ENCODE data around the gene HSP90AA1.

The HSP90AA1 gene

DNA sequence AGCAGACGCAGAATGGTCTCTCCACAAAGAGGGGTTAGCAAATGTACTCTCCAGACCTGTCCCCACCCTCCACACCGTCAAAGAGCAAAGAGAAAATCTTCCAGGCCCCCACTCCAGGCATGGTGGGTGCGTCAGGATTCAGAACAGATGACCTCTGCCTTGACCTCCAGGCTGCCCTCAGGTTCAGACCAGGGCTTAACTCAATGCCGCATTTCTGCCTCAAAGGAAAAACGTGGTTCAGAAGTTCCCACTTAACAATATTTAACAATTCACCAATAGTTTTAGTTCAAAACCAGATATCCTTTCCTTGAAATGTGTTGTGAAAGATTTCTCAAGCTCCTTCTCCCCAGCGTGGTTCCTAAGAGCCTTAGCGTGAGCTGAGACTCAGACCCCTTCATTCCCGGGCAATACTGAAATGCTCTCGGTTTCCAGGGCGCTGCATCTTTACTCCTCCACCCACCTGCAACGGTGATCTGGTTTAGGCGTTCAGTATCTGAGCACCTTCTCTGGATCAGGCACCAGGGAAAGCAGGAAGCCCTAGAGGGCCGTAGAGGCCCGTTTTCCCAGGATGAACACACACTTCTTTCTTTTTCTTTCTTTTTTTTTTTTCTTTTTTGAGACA is 22.9 kb downstream of the HSP90AA1 start:
- DNase-seq, result no peak

DNA sequence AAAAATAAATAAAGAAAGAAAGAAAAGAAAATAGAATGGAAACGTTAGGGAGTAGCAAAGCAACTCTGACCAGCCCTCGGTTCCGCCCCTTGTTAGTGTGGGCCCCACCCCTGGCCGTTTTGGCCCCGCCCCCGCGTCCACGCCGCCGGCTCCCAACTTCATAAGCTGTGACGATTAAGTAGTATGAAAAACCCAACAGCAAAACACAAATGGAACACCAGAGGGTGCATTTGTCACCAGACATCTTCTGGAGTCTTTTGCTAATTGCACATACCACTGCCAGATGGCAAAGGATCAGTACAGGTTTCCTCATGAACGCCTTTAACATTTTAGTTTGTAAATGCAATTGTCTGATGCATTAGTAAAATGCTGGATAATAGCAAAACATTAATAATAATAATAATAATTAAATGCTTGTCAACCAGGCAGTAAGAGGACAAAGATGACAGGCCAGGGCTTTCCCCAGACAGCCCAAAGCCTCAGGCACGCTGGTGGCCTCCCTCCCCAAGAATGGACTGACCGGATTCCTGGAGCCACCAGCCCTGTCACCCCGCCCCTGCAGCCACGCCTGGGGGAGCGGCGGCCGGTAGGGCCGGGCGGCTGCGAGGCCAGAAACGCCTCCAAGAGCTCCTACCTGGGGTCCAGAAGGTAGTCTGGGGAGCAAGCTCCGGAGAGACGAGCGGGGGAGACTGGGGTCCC is 23.6 kb downstream of the HSP90AA1 start:
- peak; percentile 27 for DNase-seq

DNA sequence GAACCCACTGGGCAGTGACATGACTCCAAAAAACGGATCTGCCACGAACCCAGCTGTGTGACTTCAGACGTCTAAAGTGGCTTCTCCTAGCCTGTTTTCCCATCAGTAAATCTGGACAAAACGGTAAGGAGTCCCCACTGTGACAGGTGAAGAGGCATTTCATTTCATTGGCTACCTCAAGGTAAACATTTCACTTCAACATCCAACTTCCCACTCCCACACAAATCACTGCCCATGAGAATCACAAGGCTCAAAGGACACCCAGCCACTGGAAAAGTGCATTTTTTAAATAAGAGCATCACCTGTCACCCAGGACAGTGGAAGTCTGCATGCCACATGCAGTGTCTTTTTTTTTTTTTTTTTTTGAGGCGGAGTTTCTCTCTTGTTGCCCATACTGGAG is 27.9 kb downstream of the HSP90AA1 start:
- no peak for DNase-seq

DNA sequence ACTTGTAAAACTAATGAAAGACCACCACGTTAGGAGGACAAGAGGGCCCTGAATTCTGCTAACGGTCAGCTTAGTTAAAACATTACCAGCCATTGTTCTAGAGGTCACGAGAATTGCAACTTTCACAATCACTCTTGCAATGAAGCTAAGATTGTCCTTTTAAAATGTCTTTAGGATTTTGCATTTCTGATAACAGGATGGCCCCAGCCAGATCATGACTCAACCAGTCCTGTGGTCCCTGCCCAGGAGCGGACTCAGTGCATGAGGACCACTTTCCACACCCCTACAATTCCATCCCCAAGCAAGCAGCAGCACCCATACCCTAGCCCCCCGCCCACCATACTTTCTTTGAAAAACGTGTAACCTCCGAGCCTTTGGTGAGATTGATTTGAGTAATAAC is 28.7 kb downstream of the HSP90AA1 start:
- no peak for DNase-seq

DNA sequence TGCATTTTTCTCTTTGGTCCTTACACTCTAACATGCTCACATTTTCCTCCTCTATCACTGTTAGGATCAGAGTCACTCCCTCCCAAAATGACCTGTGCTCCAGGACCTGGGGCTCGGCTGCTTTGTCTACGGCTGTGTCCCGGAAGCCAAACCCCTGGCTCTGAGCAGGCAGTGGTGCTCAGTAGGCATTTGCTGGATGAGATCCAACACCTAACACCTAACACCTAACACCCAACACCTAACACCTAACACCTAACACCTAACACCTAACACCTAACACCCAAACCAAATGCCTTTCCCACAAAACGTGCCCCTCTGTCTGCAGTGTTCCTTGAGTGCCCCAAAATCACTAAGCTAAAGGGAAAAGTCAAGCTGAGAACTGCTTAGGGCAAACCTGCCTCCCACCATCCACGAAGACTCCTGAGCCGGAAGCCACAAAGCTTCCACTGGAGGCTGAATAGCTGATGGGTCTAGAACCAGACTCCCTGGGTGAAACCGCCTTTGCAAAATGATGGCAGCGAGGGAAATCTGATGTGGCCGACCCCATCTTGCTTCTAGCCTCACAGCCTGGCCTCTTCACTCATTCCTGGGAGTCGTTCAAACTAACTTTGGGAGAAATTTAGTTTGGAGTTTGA is 29.2 kb downstream of the HSP90AA1 start:
- DNase-seq, result no peak

DNA sequence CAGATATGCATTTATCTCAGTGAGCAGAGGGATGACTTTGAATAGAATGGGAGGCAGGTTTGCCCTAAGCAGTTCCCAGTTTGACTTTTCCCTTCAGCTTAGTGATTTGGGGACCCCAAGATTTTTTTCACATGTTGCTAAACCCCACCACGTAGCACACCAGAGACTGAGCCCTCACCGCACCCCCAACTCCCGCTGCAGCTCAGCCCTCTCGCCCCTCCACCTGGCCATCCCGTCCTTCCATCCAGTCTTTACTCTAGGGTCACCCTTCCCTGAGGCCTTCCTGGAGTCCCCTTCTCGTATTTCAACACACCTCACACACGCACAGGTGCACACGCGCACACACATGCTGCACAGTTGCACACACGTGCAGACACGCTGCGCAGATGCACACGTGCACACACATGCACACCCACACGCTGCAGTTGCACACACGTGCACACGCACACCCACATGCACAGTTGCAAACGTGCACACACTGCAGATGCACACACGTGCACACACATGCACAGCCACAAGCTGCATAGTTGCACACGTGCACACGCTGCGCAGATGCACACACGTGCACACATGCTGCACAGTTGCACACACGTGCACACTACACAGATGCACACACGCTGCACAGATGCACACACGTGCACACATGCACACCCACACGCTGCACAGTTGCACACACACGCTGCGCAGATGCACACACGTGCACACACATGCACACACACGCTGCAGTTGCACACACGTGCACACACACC is 30.0 kb downstream of the HSP90AA1 start:
- DNase-seq, result no peak

DNA sequence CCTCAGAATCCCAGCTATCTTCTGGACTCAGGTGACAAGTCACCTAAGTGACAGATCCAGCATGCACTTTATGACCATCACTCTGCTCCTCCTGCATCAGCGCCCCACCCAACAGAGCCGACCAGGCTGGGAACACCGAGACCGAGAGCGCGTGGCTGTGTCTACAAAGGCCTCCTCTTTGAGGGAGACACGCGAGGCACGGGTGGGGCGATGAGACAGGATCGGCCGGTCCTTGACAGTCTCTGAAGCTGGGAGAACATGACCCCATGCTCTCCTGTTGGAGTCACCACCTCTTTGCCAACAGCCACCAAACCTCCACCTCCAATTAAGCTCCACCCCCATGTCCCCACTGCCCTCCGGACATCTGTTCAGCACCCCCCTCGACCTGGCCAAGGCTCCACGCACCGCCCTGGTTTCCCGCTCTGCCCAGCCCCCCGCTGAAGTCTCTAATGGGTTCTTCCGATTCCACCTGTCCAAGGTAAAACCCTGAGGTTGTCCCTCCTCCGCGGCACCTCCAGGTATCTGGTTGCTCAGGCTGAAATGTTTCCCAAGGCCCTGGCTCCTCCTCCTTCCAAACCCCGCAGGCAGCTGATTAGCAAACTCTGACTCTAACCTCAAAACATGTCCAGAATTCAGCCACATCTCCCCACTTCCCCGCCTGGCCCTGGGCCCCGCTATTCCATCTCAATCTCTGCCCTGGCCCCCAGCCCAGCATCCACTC is 31.5 kb downstream of the HSP90AA1 start:
- DNase-seq, result no peak

DNA sequence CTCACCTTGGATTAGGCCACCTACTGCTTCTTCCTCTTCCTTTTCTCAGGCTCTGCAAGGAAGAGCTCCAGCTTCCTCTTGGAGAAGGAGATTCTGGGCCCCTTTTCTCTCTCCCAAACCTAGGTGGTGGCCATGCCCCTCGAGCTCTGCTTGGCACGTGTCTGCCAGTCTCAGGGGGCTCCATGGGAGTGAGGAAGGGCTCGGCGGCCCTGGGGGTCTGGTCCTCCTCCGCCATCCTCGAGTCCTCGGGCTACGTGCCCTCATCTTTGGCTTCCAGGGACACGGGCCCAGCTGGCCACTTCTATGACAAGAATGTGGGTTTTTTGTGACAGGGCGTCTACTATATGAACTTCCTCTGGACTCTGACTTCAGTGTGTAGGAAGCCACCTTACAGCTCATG is 34.3 kb downstream of the HSP90AA1 start:
- DNase-seq, result no peak

DNA sequence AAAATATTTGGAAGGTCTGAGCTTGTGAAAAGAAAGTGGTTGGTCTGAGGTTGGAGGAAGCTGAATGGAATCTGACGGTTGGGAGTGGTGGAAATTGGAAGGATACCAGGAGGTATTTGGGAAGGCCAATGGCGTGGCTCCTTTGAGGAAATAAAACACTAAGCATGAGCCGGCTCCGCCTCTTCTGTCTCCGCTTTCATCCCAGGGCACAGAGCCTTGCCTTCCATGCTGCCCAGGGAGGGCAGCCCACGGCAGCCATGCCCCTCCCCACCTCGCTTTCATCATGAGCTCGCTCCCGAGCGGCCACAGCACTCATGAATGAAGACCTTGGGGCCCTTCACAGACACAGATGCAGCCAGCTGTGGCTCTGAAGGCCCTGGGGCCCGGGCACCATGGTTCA is 36.2 kb downstream of the HSP90AA1 start:
- DNase-seq, result no peak

DNA sequence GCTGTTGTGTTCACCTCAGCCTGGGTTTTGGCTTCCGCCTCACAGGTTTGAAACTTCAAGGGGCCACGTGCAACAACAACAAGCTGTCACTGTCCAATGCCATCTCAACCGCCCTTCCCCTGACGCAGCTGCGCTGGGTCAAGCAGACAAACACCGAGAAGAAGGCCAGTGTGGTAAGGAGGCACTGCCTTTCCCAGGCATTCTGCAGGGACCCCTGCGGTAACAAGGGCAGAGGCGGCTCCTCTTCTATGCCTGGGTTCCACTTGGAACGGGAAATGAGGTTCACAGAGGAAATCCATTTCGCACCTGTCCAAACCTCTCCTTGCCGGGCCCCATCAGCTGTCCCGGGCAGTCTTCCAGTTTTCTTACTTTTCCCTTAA is 36.8 kb downstream of the HSP90AA1 start:
- no peak for DNase-seq

DNA sequence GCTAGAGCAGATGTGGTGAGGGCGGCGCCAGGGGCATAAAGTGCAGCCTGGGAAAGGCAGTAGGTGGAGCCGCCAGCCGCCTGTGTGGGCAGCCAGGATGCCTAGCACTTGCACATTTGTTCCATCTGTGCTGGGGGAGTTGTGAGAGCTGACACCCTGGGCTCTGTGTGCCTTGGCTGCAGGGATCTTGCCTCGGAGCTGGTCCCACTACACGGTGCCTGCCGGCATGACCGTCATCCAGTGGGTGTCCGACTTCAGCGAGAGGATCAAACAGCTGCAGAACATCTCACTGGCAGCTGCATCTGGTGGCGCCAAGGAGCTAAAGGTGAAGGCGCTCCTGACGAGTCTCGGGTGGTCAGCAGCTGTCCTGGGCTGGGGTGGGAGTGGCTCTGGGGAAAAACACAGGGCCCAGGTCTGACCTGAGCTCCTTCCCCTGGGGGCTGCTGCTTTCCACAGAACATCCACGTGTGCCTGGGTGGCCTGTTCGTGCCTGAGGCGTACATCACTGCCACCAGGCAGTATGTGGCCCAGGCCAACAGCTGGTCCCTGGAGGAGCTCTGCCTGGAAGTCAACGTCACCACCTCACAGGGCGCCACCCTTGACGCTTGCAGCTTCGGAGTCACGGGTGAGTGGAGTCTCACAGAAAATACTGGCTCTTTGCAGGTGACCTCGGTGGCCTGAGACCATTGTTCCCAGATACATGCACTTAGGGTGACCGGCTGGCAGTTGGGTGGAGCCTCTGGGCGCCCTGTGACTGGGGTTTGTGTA is 37.4 kb downstream of the HSP90AA1 start:
- no peak for DNase-seq

DNA sequence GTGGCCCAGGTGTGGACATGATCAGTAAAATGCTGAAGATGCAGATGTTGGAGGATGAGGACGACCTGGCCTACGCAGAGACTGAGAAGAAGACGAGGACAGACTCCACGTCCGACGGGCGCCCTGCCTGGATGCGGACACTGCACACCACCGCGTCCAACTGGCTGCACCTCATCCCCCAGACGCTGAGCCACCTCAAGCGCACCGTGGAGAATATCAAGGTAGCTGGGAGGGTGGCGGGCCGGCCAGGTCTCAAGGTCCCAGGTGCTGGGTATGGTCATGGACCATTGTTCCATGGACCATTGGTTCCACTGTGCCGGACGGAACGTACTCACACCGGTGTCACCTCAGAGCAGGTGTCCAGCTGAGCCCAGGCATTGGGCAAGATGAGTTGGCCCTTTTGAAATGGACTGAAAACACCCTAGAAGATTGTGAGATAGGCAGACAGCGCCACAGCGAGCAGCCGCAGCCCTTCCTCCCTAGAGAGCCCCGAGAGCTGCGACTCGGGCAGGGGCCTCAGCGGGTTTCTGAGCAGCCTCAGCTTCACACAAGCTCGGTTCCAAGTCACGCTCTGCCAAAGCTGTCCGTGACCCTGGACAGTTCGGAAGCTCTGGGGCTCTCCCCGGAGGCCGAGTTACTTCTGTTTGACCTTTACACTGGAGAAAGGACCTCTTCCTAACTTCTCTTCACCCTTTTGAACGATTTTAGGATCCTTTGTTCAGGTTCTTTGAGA is 38.9 kb downstream of the HSP90AA1 start:
- no peak for DNase-seq

DNA sequence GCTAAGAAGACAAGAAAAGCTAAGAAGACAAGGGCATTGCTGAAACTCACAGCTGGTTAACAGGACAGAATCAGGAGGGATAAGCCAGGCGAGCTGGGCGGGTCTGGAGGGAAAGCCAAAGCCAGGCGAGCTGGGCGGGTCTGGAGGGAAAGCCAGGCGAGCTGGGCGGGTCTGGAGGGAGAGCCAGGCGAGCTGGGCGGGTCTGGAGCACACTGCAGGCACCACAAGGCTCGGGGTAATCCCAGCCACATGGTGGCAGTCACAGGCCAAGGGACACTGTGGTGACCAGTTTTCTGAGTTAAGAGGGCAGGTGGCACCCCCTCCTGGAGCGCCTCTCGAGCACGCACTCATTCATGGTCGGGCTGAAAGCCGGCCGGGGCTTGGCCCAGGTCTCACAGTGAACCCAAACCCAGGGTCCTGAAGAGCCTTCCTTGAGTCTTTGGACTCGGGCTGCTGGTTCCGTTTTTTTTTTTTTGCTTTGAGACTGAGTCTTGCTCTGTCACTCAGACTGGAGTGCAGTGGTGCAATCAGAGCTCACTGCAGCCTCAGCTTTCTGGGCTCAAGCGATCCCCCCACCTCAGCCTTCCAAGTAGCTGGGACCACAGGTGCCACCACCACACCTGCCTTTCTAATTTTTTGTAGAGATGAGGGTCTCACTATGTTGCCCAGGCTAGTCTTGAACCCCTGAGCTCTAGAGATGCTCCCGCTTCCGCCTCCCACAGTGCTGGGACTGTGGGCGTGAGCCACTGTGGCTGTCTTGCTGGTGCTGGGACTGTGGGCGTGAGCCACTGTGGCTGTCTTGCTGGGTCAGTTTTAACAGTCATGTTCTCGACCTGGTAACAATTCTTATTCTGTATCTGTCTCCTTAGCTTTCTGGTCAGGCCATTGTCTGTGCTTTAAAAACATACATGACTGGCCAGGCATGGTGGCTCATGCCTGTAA is 40.2 kb downstream of the HSP90AA1 start:
- peak; percentile 21 for DNase-seq

DNA sequence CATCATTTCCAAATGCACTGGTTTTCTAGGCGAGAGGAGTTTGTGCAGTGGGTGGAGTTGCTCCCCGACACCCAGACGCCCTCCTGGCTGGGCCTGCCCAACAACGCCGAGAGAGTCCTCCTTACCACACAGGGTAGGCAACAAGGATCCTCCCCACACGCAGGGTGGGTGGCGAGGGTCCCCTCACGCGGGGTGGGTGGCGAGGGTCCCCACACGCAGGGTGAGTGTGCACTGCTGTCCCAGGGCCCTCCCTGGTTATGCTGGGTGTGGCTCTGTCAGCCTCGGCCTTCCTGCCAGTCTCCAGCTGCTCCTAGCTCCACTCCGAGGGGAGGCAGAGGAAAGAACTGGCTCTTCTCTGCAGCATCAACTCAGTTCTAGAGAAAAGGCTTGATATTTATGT is 42.3 kb downstream of the HSP90AA1 start:
- no peak for DNase-seq

DNA sequence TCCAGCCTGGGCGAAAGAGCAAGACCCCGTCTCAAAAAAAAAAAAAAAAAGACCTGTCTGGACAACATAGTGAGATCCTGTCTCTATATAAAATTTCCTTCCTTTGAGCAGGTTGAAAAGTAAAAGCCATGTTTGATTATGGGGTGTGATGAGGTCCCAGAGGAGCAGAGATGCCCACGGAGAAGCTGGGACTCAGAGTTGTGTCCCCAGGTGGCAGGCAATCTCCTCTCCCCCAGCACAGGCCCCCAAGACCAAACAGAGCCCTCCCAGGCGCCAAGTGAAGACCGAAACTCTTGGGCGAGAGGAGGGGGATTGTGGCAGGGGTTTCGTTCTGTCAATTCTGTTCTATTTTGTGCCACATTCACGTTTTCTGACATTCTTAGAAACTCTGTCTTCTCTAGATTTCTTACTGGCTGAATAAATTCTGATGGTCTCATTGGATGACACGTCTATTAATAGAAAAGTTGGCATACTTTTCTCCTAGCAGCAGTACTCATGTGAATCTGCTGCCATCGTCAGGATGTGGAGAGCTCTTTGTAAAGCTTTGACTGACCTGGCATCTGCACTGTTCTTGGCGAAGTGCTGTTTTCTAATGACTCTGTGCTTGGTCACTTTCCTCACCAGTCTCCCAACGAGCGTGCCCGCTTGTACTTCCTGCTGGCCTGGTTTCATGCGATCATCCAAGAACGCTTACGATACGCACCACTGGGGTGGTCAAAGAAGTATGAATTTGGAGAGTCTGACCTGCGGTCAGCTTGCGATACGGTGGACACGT is 43.4 kb downstream of the HSP90AA1 start:
- no peak for DNase-seq

DNA sequence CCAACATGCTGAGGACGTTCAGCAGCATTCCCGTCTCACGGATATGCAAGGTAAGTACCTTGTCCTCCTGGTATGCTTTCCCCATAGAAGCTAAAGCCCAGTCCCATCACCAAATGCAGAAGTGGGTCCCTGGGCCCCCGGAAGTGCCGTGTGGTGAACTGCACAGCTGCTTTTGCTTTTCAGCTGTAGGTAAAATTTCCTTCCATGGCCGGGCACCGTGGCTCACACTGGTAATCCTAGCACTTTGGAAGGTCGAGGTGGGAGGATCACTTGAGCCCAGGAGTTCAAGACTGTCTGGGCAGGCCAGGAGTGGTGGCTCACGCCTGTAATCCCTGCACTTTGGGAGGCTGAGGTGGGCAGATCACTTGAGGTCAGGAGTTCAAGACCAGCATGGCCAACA is 44.1 kb downstream of the HSP90AA1 start:
- DNase-seq, result no peak

DNA sequence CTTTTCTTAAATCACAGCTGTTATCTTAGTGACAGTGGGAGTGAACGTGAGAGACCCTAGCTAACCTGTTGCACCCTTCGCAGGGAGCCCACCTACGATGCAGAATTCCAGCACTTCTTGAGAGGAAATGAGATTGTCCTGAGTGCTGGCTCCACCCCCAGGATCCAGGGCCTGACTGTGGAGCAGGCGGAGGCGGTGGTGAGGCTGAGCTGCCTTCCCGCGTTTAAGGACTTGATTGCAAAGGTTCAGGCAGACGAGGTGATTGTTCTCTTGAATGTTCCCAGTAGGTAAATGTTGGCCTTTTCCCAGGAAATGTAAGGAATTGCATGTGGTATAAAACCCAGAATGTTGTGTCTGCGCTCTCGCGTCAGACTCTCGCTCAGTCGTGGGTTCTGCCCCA is 46.7 kb downstream of the HSP90AA1 start:
- no peak for DNase-seq

DNA sequence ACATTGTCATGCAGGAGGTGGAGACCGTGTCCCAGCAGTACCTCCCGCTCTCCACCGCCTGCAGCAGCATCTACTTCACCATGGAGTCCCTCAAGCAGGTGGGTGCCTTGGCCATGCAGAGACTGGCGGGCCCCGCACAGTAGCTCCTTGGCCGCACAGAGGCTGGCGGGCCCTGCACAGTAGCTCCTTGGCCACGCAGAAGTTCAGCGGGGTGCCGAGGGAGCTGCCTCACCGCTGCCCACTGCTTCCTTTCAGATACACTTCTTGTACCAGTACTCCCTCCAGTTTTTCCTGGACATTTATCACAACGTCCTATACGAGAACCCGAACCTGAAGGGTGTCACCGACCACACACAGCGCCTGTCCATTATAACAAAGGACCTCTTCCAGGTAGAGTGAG is 47.7 kb downstream of the HSP90AA1 start:
- no peak for DNase-seq

DNA sequence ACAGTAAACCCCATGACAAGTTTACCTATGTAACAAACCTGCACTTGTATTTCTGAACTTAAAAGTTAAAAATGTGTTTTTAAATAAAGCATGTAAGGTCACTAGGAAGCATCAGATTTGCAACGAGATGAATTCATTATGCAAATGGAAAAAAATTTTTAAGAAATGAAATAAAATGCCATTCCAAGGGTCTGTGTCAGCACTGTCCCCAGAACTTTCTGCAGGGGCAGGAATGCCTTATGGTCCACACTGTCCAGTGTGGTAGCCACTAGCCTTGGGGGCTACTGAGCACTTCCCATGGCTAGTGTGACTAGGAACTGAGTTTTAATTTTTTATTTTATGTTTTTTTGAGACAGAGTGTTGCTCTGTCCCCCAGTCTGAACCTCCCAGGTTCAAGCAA is 49.2 kb downstream of the HSP90AA1 start:
- no peak for DNase-seq

DNA sequence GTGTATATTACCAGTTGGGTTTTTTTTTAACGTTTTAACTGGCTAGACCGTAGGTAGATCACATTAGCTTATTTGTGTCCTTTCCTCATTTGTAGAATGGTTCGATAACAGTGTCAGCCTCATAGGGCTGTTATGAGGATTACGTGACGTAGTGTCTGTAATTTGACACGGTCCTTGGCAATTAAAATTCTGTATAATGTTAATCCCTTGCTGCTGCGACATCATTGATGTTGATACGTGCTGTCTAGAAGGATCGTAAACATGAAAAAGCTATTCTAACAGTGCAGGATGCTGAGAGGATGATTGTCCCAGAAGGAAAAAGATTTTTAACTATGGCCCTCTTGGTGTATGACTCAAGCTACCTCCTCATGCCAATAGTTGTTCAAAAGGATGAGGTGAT is 50.9 kb downstream of the HSP90AA1 start:
- DNase-seq, result no peak
